ENCODE results near the gene FAM131A.

DNA sequence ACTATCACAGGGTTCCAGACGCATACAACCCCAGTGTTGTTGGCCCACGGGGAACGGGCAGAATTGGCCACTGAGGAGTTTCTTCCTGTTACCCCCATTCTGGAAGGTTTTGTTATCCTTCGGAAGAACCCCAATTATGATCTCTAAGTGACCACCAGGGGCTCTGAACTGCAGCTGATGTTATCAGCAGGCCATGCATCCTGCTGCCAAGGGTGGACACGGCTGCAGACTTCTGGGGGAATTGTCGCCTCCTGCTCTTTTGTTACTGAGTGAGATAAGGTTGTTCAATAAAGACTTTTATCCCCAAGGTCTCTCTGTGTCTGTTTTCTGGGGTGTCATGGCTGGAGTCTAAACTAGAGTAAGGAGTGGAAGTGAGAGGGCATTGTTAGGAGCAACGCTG lies 28.7 kb upstream of the FAM131A start:
- no peak for TF ChIP-seq SUPT20H (IDR thresholded peaks at IDR 0.05; ENCODE audit: borderline replicate concordance, control insufficient read depth, low read depth, low read length)
- TF ChIP-seq POLR2A (IDR thresholded peaks at IDR 0.05; ENCODE audit: low read depth, low read length), result no peak
